Trophoblast cell (in vitro differentiated cells and primary cell): ENCODE data around the gene BPIFB4.

ENCODE experiments used
- DNase-seq, 2 donors: peaks; one replicate each; pipeline ENCODE4 v3.0.0-alpha.2; 2016
- H2AFZ ChIP-seq: 2 replicates; pipeline ENCODE4 v1.6.1; 2013; ENCODE audit warnings: low read length, moderate library complexity, mild to moderate bottlenecking; ENCODE audit not compliant: insufficient read depth, poor library complexity
- H2AK5ac ChIP-seq: 2 replicates; pipeline ENCODE4 v1.6.1; 2013; ENCODE audit warnings: mild to moderate bottlenecking, low read length
- H2BK120ac ChIP-seq: 2 replicates; pipeline ENCODE4 v1.6.1; 2013; ENCODE audit warnings: low read length, mild to moderate bottlenecking, moderate library complexity; ENCODE audit not compliant: insufficient read depth, poor library complexity
- H2BK12ac ChIP-seq: 2 replicates; pipeline ENCODE4 v1.6.1; 2013; ENCODE audit warnings: mild to moderate bottlenecking, low read length, moderate library complexity
- H2BK5ac ChIP-seq: 2 replicates; pipeline ENCODE4 v1.6.1; 2013; ENCODE audit warnings: low read length, low read depth, moderate library complexity, mild to moderate bottlenecking; ENCODE audit not compliant: poor library complexity
- H3K14ac ChIP-seq: 2 replicates; pipeline ENCODE4 v1.6.1; 2013; ENCODE audit warnings: mild to moderate bottlenecking, low read length
- H3K18ac ChIP-seq: 2 replicates; pipeline ENCODE4 v1.6.1; 2013; ENCODE audit warnings: mild to moderate bottlenecking, low read length
- H3K23ac ChIP-seq: 2 replicates; pipeline ENCODE4 v1.6.1; 2013; ENCODE audit warnings: low read length
- H3K27ac ChIP-seq: 2 replicates; pipeline ENCODE4 v1.5.1; 2013; ENCODE audit warnings: low read depth, mild to moderate bottlenecking, inconsistent platforms, low read length, moderate library complexity
- H3K27me3 ChIP-seq: 2 replicates; pipeline ENCODE4 v1.6.1; 2013; ENCODE audit warnings: inconsistent platforms, mild to moderate bottlenecking, low read length, moderate library complexity; ENCODE audit not compliant: insufficient read depth
- H3K36me3 ChIP-seq, 2 experiments: 1 replicate in 1 of 2; 2 replicates in 1 of 2; pipeline ENCODE4 v1.6.1; 2013; ENCODE audit warnings: low read length in 2 of 2, mild to moderate bottlenecking in 2 of 2, moderate library complexity in 1 of 2; ENCODE audit not compliant: insufficient read depth in 2 of 2, control insufficient read depth in 1 of 2
- H3K4ac ChIP-seq: 2 replicates; pipeline ENCODE4 v1.6.1; 2013; ENCODE audit warnings: low read depth, mild to moderate bottlenecking, low read length, moderate library complexity
- H3K4me1 ChIP-seq, 2 experiments: 1 replicate in 1 of 2; 2 replicates in 1 of 2; pipeline ENCODE4 v1.6.1; 2013; ENCODE audit warnings: low read length in 2 of 2, mild to moderate bottlenecking in 2 of 2, moderate library complexity in 1 of 2; ENCODE audit not compliant: insufficient read depth in 2 of 2, control insufficient read depth in 1 of 2
- H3K4me2 ChIP-seq: 2 replicates; pipeline ENCODE4 v1.6.1; 2013; ENCODE audit warnings: inconsistent platforms, mild to moderate bottlenecking, low read length, moderate library complexity
- H3K4me3 ChIP-seq: 2 replicates; pipeline ENCODE4 v1.5.1; 2013; ENCODE audit warnings: mild to moderate bottlenecking, low read depth, low read length, inconsistent platforms
- H3K79me1 ChIP-seq: one replicate; pipeline ENCODE4 v1.6.1; 2013; ENCODE audit warnings: low read length
- H3K79me2 ChIP-seq: 2 replicates; pipeline ENCODE4 v1.6.1; 2013; ENCODE audit warnings: low read length, mild to moderate bottlenecking; ENCODE audit not compliant: control insufficient read depth, insufficient read depth, poor library complexity
- H3K9ac ChIP-seq: 2 replicates; pipeline ENCODE4 v1.6.1; 2013; ENCODE audit warnings: mild to moderate bottlenecking, low read length
- H3K9me3 ChIP-seq: 2 replicates; pipeline ENCODE4 v1.6.1; 2013; ENCODE audit warnings: low read depth, mild to moderate bottlenecking, control low read depth, inconsistent platforms, low read length; ENCODE audit not compliant: insufficient read depth
- H4K12ac ChIP-seq: 2 replicates; pipeline ENCODE4 v1.6.1; 2013; ENCODE audit warnings: low read depth, mild to moderate bottlenecking, low read length, moderate library complexity
- H4K8ac ChIP-seq: 2 replicates; pipeline ENCODE4 v1.6.1; 2013; ENCODE audit warnings: low read depth, mild to moderate bottlenecking, low read length, moderate library complexity
- H4K91ac ChIP-seq: one replicate; pipeline ENCODE4 v1.6.1; 2013; ENCODE audit warnings: low read depth, mild to moderate bottlenecking, low read length, moderate library complexity
- WGBS: extraction: QIAGEN DNeasy Blood & Tissue Kit; methylation state at CpG from one replicate; pipeline ENCODE4 v1.1.7; 2013; ENCODE audit warnings: missing lambda C conversion rate; ENCODE audit not compliant: insufficient read length, insufficient coverage; ENCODE audit errors: extremely low coverage; 5-methylcytosine and 5-hydroxymethylcytosine counted together

BPIFB4 gene

GRCh38 chr20:33084722-33085121 is 5.3 kb downstream of the BPIFB4 start:
- H3K4me2 ChIP-seq = no peak overlapping the region
- no peak overlapping the region for H2BK12ac ChIP-seq
- H3K27ac ChIP-seq = no peak overlapping the region
- no peaks in the 10 kb centered on the region for H3K4me1 ChIP-seq
- no peak overlapping the region for H3K18ac ChIP-seq
- no peaks in the 10 kb centered on the region for H3K79me1 ChIP-seq
- H4K91ac ChIP-seq = no peak overlapping the region
- no peak overlapping the region for H2BK5ac ChIP-seq
- no peak overlapping the region for H3K4ac ChIP-seq
- H3K23ac ChIP-seq = no peak overlapping the region
- H3K14ac ChIP-seq = no peak overlapping the region
- H3K27me3 ChIP-seq = no peaks in the 10 kb centered on the region
- H3K36me3 ChIP-seq = no peaks in the 10 kb centered on the region
- no CpG with 5 or more reads among the region's 15 CpGs for WGBS
- no peak overlapping the region for H3K4me3 ChIP-seq
- H3K79me2 ChIP-seq = no peaks in the 10 kb centered on the region
- H2BK120ac ChIP-seq = no peak overlapping the region
- H3K9ac ChIP-seq = no peak overlapping the region
- H3K9me3 ChIP-seq = peaks cover 3% of the 10 kb centered on the region
- H2AK5ac ChIP-seq = no peak overlapping the region
- H4K12ac ChIP-seq = no peak overlapping the region
- H4K8ac ChIP-seq = no peak overlapping the region
- H2AFZ ChIP-seq = no peak overlapping the region
- no peak for DNase-seq

DNA sequence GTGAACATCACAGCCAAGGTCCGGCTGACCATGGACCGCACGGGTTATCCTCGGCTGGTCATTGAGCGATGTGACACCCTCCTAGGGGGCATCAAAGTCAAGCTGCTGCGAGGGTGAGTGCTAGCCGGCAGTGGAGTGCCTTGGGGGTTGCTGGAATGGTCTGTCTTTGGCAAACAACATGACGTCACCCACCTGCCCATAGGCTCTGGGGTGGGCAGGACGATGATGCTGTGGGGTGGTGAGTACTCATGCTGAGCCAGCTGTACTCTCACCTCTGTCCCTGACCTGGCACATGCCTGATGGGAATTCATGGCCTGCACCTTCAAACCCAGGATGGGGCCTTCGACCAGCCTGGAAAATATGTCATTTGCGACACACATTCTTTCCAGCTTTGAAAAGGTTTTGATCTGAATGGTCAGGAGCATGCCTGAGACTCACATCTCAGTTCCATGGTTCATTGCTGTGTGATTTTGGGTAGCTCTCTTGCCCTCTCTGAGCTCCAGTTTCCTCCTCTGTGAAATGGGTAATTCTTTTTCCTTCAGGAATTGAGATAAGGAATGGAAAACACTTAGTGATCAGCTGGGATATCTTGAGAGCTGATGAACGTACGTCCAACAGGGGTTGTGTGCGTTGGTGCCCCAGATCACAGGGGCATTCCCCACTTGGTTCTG is 6.7 kb downstream of the BPIFB4 start:
- no peak overlapping the region for H2BK120ac ChIP-seq
- no peaks in the 10 kb centered on the region for H3K79me1 ChIP-seq
- no peak overlapping the region for H3K4ac ChIP-seq
- no peak overlapping the region for H4K12ac ChIP-seq
- no CpG with 5 or more reads among the region's 14 CpGs for WGBS
- H3K4me1 ChIP-seq = no peaks in the 10 kb centered on the region
- H3K4me2 ChIP-seq = no peak overlapping the region
- no peaks in the 10 kb centered on the region for H3K79me2 ChIP-seq
- no peaks in the 10 kb centered on the region for H3K36me3 ChIP-seq
- H3K18ac ChIP-seq = no peak overlapping the region
- no peak overlapping the region for H4K91ac ChIP-seq
- H3K14ac ChIP-seq = no peak overlapping the region
- no peak overlapping the region for H4K8ac ChIP-seq
- H2AK5ac ChIP-seq = no peak overlapping the region
- H2AFZ ChIP-seq = no peak overlapping the region
- no peak overlapping the region for H3K23ac ChIP-seq
- no peak overlapping the region for H3K27ac ChIP-seq
- no peak overlapping the region for H3K9ac ChIP-seq
- H2BK5ac ChIP-seq = no peak overlapping the region
- H3K4me3 ChIP-seq = no peak overlapping the region
- no peak for DNase-seq
- H3K9me3 ChIP-seq = peaks cover 3% of the 10 kb centered on the region
- H2BK12ac ChIP-seq = no peak overlapping the region
- H3K27me3 ChIP-seq = no peaks in the 10 kb centered on the region

DNA sequence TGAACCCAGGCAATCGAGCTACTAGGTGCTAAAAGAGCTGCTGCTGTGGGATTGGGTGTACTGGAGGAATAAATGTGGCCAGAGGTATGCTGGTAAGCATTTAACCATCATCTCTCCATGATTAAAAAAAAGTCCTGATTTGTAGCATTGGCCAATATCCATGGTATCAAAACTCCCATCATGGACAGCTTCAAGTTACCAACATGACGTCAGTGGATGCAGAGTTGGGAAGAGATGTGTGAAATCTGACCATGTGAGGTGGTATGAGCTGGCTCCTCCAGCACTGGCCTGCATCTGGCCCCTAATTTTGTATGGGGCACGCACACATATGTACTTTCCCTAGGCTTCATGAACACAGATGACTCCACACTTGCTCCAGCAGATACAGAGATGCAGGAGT is 11.7 kb downstream of the BPIFB4 start:
- no peak overlapping the region for H2AK5ac ChIP-seq
- H3K14ac ChIP-seq = no peak overlapping the region
- peaks cover 3% of the 10 kb centered on the region for H3K9me3 ChIP-seq
- H2BK12ac ChIP-seq = no peak overlapping the region
- no peaks in the 10 kb centered on the region for H3K36me3 ChIP-seq
- DNase-seq = no peak
- H2BK120ac ChIP-seq = no peak overlapping the region
- no peak overlapping the region for H3K4me2 ChIP-seq
- no peak overlapping the region for H3K4me3 ChIP-seq
- H3K79me1 ChIP-seq = no peaks in the 10 kb centered on the region
- H3K27ac ChIP-seq = no peak overlapping the region
- no peaks in the 10 kb centered on the region for H3K79me2 ChIP-seq
- no CpG with 5 or more reads among the region's 3 CpGs for WGBS
- no peak overlapping the region for H3K23ac ChIP-seq
- H2AFZ ChIP-seq = no peak overlapping the region
- H3K18ac ChIP-seq = no peak overlapping the region
- no peak overlapping the region for H4K12ac ChIP-seq
- H3K4ac ChIP-seq = no peak overlapping the region
- no peaks in the 10 kb centered on the region for H3K4me1 ChIP-seq
- H4K91ac ChIP-seq = no peak overlapping the region
- no peak overlapping the region for H2BK5ac ChIP-seq
- H4K8ac ChIP-seq = no peak overlapping the region
- no peak overlapping the region for H3K9ac ChIP-seq
- H3K27me3 ChIP-seq = no peaks in the 10 kb centered on the region

DNA sequence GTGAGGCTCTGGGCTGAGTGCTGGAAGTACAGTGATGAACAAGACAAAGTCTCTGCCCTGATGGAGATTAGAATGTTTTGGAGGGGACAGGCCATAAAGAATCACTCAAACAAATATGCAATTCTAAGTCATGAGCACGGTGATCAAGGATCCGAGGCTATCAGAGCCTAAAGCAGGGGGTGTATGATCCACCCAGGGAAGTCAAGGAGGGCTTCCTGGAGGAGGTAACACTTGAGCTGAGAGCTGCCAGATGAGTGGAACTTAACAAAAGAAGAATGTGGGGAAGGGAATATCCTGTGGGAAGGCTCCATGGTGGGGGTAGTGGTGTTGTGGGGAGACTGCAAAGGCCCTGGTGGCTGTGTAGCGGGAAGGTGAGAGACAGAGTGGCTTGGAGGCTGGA is 12.2 kb downstream of the BPIFB4 start:
- Histone ChIP-seq H4K8ac (no peak overlapping the region), H2BK5ac (no peak overlapping the region), H3K36me3 (no peaks in the 10 kb centered on the region), H4K12ac (no peak overlapping the region), H3K9me3 (peaks cover 3% of the 10 kb centered on the region), H3K4me1 (no peaks in the 10 kb centered on the region), H4K91ac (no peak overlapping the region), H3K14ac (no peak overlapping the region), H3K79me2 (no peaks in the 10 kb centered on the region), H3K27ac (no peak overlapping the region), H3K9ac (no peak overlapping the region), H2AFZ (no peak overlapping the region), H2BK120ac (no peak overlapping the region), H3K4me2 (no peak overlapping the region), H2BK12ac (no peak overlapping the region), H3K23ac (no peak overlapping the region), H3K27me3 (no peaks in the 10 kb centered on the region), H3K18ac (no peak overlapping the region), H3K79me1 (no peaks in the 10 kb centered on the region), H2AK5ac (no peak overlapping the region), H3K4me3 (no peak overlapping the region), H3K4ac (no peak overlapping the region)
- no CpG with 5 or more reads among the region's 3 CpGs for WGBS
- no peak for DNase-seq
